GM18508 (cell line): ENCODE measurements around the gene GNAT1.

Experiments
- ATAC-seq: cut with Tn5 transposase; IDR thresholded peaks from one replicate; pipeline ENCODE4 v1.9.1; 2021; ENCODE audit warnings: moderate number of reproducible peaks; ENCODE audit not compliant: insufficient read depth, unreplicated experiment

The GNAT1 gene

GRCh38 chr3:50190936-50191660, at the start of gene GNAT1:
Gene GNAT1 (plus strand): TSS chr3:50191610. CDS start chr3:50191726, 116 bp downstream.
- ATAC-seq, result no peak

GRCh38 chr3:50146316-50146901, 45.0 kb upstream of the GNAT1 start:
- no peak for ATAC-seq

GRCh38 chr3:50147016-50147415, 44.4 kb upstream of the GNAT1 start:
- no peak for ATAC-seq

- no peak for ATAC-seq
Observed at GRCh38 chr3:50147447-50147846, 44.0 kb upstream of the GNAT1 start.

- no peak for ATAC-seq
Observed at GRCh38 chr3:50147861-50148260, 43.5 kb upstream of the GNAT1 start.

- no peak for ATAC-seq
Observed at GRCh38 chr3:50150404-50150750, 41.0 kb upstream of the GNAT1 start.

GRCh38 chr3:50150863-50151686, 40.3 kb upstream of the GNAT1 start:
- no peak for ATAC-seq

- no peak for ATAC-seq
Observed at GRCh38 chr3:50151728-50152127, 39.7 kb upstream of the GNAT1 start.

- ATAC-seq, result no peak
Observed at GRCh38 chr3:50153782-50154475, 37.5 kb upstream of the GNAT1 start.

GRCh38 chr3:50154476-50154839, 37.0 kb upstream of the GNAT1 start:
- ATAC-seq, result no peak

- no peak for ATAC-seq
Observed at GRCh38 chr3:50154840-50155490, 36.4 kb upstream of the GNAT1 start, which contains the start of gene SEMA3F. Gene SEMA3F (plus strand): TSS chr3:50155324. CDS start chr3:50159623, 4,299 bp downstream.

GRCh38 chr3:50155491-50155878, 35.9 kb upstream of the GNAT1 start:
- ATAC-seq, result no peak

GRCh38 chr3:50155891-50156290, 35.5 kb upstream of the GNAT1 start:
- no peak for ATAC-seq

- ATAC-seq, result no peak
Observed at GRCh38 chr3:50156549-50157493, 34.6 kb upstream of the GNAT1 start.

- ATAC-seq, result no peak
Observed at GRCh38 chr3:50157827-50158529, 33.4 kb upstream of the GNAT1 start.

GRCh38 chr3:50158530-50159146, 32.8 kb upstream of the GNAT1 start:
- ATAC-seq, result no peak

- ATAC-seq, result no peak
Observed at GRCh38 chr3:50160561-50160983, 30.8 kb upstream of the GNAT1 start.

GRCh38 chr3:50161320-50161719, 30.1 kb upstream of the GNAT1 start:
- no peak for ATAC-seq
